Right ventricle myocardium inferior (tissue), 1 donor: ENCODE measurements around the gene S1PR3. TPM values are rescaled to one million over a fixed set of nuclear protein-coding genes. Genes with fewer than 3 reads are reported as not detected.
"Not testable (repeated sequence)": the region's sequence is repeated elsewhere in the genome, so short reads cannot be mapped to it uniquely, and the experiment has no call there.

Source experiments
- ATAC-seq: fragments of 200-7000 bp; cut with Tn5 transposase; one replicate; pipeline ENCODE4 v1.9.1; 2020; ENCODE audit warnings: mild to moderate bottlenecking, moderate library complexity
- DNase-seq: peaks from one replicate; pipeline ENCODE4 v3.0.0; 2021; ENCODE audit errors: missing footprints
- intact Hi-C: fragments of 100-400 bp; cut with DNase I; formaldehyde crosslinking; loops from one replicate; pipeline ENCODE4 v1.11.0; 2022
- long read RNA-seq: library from polyadenylated mRNA; unstranded; transcript quantifications from one replicate; pipeline ENCODE4 v2.0.0, GENCODE V29; 2021
- total RNA-seq: library from RNA; stranded (reverse); fragmentation: NEBNext Ultra II Directional; extraction: Animal tissue kit (Norgen Biotek cat#: 25700); gene quantifications from one replicate; pipeline ENCODE4 v1.2.1, GENCODE V29; 2021
- donor health status: DM: no; HTN: yes; CAD: no; lungs with severe emphysema.

S1PR3 gene
- 27.5 TPM for total RNA-seq
- long read RNA-seq, full-length matches to known transcripts: 17 of 18 reads
- long read RNA-seq, partial matches to known transcripts: 0 of 18 reads
- long read RNA-seq, other reads (novel, unspliced or antisense): 1 of 18 reads

GRCh38 chr9:88991066-88992034 is at the start of gene S1PR3:
TSS of gene S1PR3 (plus strand) at chr9:88991468. CDS start at chr9:89001201, 9,733 bp downstream.
- DNase-seq (peak; percentile 76), ATAC-seq (peak; percentile 87)
- intact Hi-C loops: loop anchor here (2.0 to 5.0 kb wide), 4 partner anchors 104 to 209 kb away; no protein-coding TSS in a partner anchor

- intact Hi-C loops, ATAC-seq: not testable (repeated sequence)
Measured at GRCh38 chr9:88941586-88941985, 49.7 kb upstream of the S1PR3 start.

GRCh38 chr9:88942411-88942810 is 48.9 kb upstream of the S1PR3 start:
- no peak for ATAC-seq
- intact Hi-C loops: no loop called here
- no peak for DNase-seq

More at GRCh38 chr9:88941586-88941985, 49.7 kb upstream of the S1PR3 start:
- not testable (repeated sequence) for DNase-seq

GRCh38 chr9:88945636-88946333 is 45.5 kb upstream of the S1PR3 start:
- ATAC-seq: no peak
- intact Hi-C loops: no loop called here
- DNase-seq: no peak

GRCh38 chr9:88947581-88948573 is 43.4 kb upstream of the S1PR3 start:
- intact Hi-C loops: loop anchor here (2.0 kb wide), 1 partner anchor 51 kb away; no protein-coding TSS in a partner anchor
- no peak for ATAC-seq
- no peak for DNase-seq

- ATAC-seq (peak; percentile 87), DNase-seq (no peak)
Measured at GRCh38 chr9:88949425-88949824, 41.8 kb upstream of the S1PR3 start.

GRCh38 chr9:88949961-88950340 is 41.3 kb upstream of the S1PR3 start:
- DNase-seq: no peak
- no peak for ATAC-seq
- intact Hi-C loops: loop anchor here (2.0 to 5.0 kb wide), 2 partner anchors 49 to 78 kb away; no protein-coding TSS in a partner anchor

More at GRCh38 chr9:88949425-88949824, 41.8 kb upstream of the S1PR3 start:
- intact Hi-C loops: loop anchor here (2.0 kb wide), 1 partner anchor 49 kb away; no protein-coding TSS in a partner anchor

- no peak for ATAC-seq
- DNase-seq: no peak
- intact Hi-C loops: loop anchor here (5.0 kb wide), 1 partner anchor 78 kb away; no protein-coding TSS in a partner anchor
Measured at GRCh38 chr9:88950341-88951154, 40.7 kb upstream of the S1PR3 start.

- intact Hi-C loops: loop anchor here (5.0 kb wide), 1 partner anchor 79 kb away; no protein-coding TSS in a partner anchor
- no peak for ATAC-seq
Measured at GRCh38 chr9:88951155-88951542, 40.1 kb upstream of the S1PR3 start.

GRCh38 chr9:88952086-88952615 is 39.1 kb upstream of the S1PR3 start:
- intact Hi-C loops: loop anchor here (5.0 kb wide), 1 partner anchor 80 kb away; no protein-coding TSS in a partner anchor
- DNase-seq (no peak), ATAC-seq (no peak)

More at GRCh38 chr9:88951155-88951542, 40.1 kb upstream of the S1PR3 start:
- DNase-seq: no peak

- intact Hi-C loops: loop anchor here (5.0 kb wide), 1 partner anchor 81 kb away; no protein-coding TSS in a partner anchor
- no peak for DNase-seq
- ATAC-seq: no peak
Measured at GRCh38 chr9:88952976-88953375, 38.3 kb upstream of the S1PR3 start.

- ATAC-seq (peak; percentile 57), DNase-seq (no peak)
- intact Hi-C loops: loop anchor here (5.0 kb wide), 1 partner anchor 81 kb away; no protein-coding TSS in a partner anchor
Measured at GRCh38 chr9:88953381-88954029, 37.8 kb upstream of the S1PR3 start.

GRCh38 chr9:88954066-88954465 is 37.2 kb upstream of the S1PR3 start:
- no peak for DNase-seq
- intact Hi-C loops: loop anchor here (5.0 kb wide), 1 partner anchor 82 kb away; no protein-coding TSS in a partner anchor
- ATAC-seq: no peak

GRCh38 chr9:88957526-88957925 is 33.7 kb upstream of the S1PR3 start:
- no peak for DNase-seq
- intact Hi-C loops: no loop called here
- no peak for ATAC-seq

GRCh38 chr9:88959727-88960469 is 31.4 kb upstream of the S1PR3 start:
- intact Hi-C loops: no loop called here
- DNase-seq (no peak), ATAC-seq (no peak)
